ENCODE results near the gene ZAR1. TPM values are rescaled to one million over a fixed set of nuclear protein-coding genes. Genes with fewer than 3 reads are reported as not detected.

The ZAR1 gene
- total RNA-seq, 1 experiment from 2014 or later, result 0.47 TPM

GRCh38 chr4:48472794-48473193 is 17.3 kb upstream of the ZAR1 start:
- ChIA-PET RAD21 (ENCODE audit: low non-redundant PET in 1 of 2, low total read pairs in 2 of 2, uncharacterized antibody in 2 of 2, unreplicated experiment in 2 of 2) (no interaction called here), CTCF (no interaction called here), POLR2A (no interaction called here)
- Histone ChIP-seq H3K4me3 (replicated peaks in 1 of 2; ENCODE audit: low read depth in 1 of 2, low read length in 2 of 2) (no peak overlapping the region), H3K9me2 (ENCODE audit: insufficient read depth) (no peaks in the 10 kb centered on the region), H3K79me2 (ENCODE audit: insufficient read depth, low read length) (no peaks in the 10 kb centered on the region), H4K20me1 (ENCODE audit: insufficient read depth) (no peaks in the 10 kb centered on the region), H3K27me3 (ENCODE audit: insufficient read depth, low read length) (no peaks in the 10 kb centered on the region), H3K27ac (ENCODE audit: low read depth, low read length) (no peak overlapping the region), H3K36me3 (ENCODE audit: control insufficient read depth in 1 of 2, insufficient read depth in 2 of 2, low read length in 2 of 2) (no peaks in the 10 kb centered on the region), H3K9me3 (ENCODE audit: control insufficient read depth in 1 of 2, insufficient read depth in 1 of 2, low read depth in 1 of 2, low read length in 2 of 2) (no peaks in the 10 kb centered on the region), H3K9ac (ENCODE audit: low read length) (no peak overlapping the region), H3K4me2 (ENCODE audit: low read length) (no peak overlapping the region), H3K4me1 (ENCODE audit: control insufficient read depth in 1 of 2, insufficient read depth in 2 of 2, low read length in 2 of 2) (no peaks in the 10 kb centered on the region), H2AFZ (ENCODE audit: low read depth, low read length, poor library complexity, severe bottlenecking) (no peak overlapping the region)
- DNase-seq (ENCODE audit: low read depth, low spot score) (no peak), ATAC-seq (no peak)
- TF ChIP-seq ZNF274 (IDR thresholded peaks at IDR 0.05; ENCODE audit: low read depth, low read length) (no peak), CTCF (IDR thresholded peaks at IDR 0.05 in 2 of 3, conservative IDR thresholded peaks at IDR 0.05 in 1 of 3; ENCODE audit: borderline replicate concordance in 1 of 3, insufficient read depth in 1 of 3, low read depth in 2 of 3, low read length in 2 of 3) (no peak), POLR2A (IDR thresholded peaks at IDR 0.05; ENCODE audit: borderline replicate concordance, extremely low read depth, insufficient read depth, insufficient read length) (no peak), ZBTB33 (IDR thresholded peaks at IDR 0.05; ENCODE audit: extremely low read depth, insufficient replicate concordance, low read length) (no peak), MAX (IDR thresholded peaks at IDR 0.05) (no peak), ZFX (IDR thresholded peaks at IDR 0.05) (no peak), EZH2phosphoT487 (IDR thresholded peaks at IDR 0.05; ENCODE audit: borderline replicate concordance) (no peak), YY1 (IDR thresholded peaks at IDR 0.05; ENCODE audit: extremely low read depth, insufficient replicate concordance, low read depth, low read length) (no peak), CBX3 (IDR thresholded peaks at IDR 0.05; ENCODE audit: low read depth) (no peak), ELF1 (IDR thresholded peaks at IDR 0.05; ENCODE audit: borderline replicate concordance, low read depth) (no peak), JUND (IDR thresholded peaks at IDR 0.05) (no peak), ATF3 (IDR thresholded peaks at IDR 0.05) (no peak), CEBPB (IDR thresholded peaks at IDR 0.05; ENCODE audit: low read depth) (no peak), EZH2 (IDR thresholded peaks at IDR 0.05) (no peak), EGR1 (IDR thresholded peaks at IDR 0.05; ENCODE audit: low read depth) (no peak), POLR2AphosphoS5 (IDR thresholded peaks at IDR 0.05; ENCODE audit: low read depth, low read length) (no peak), TCF7L2 (IDR thresholded peaks at IDR 0.05; ENCODE audit: borderline replicate concordance, extremely low read depth, insufficient read depth, insufficient read length) (no peak), RAD21 (IDR thresholded peaks at IDR 0.05; ENCODE audit: low read depth) (no peak), REST (IDR thresholded peaks at IDR 0.05; ENCODE audit: low read depth) (no peak)
- intact Hi-C loops (cut with micrococcal nuclease), result no loop called here
- BruUV-seq (replicated peaks), result no TSS peak

Measured in HCT116 (cell line).